Fibroblast of skin of back (primary cell): ENCODE data around the gene TDRKH.
"Not testable (repeated sequence)": the region's sequence is repeated elsewhere in the genome, so short reads cannot be mapped to it uniquely, and the experiment has no call there.

Experiments
- DNase-seq: peaks from one replicate; pipeline ENCODE4 v3.0.0-alpha.2; 2013

The TDRKH gene

GRCh38 chr1:151801846-151802245 lies 11.5 kb upstream of the TDRKH start:
- DNase-seq: no peak

GRCh38 chr1:151801310-151801820 lies 11.1 kb upstream of the TDRKH start:
- DNase-seq: no peak

GRCh38 chr1:151800830-151801229 lies 10.5 kb upstream of the TDRKH start:
- DNase-seq: no peak

GRCh38 chr1:151799179-151800022 lies 9.1 kb upstream of the TDRKH start:
- peak; percentile 35 for DNase-seq

GRCh38 chr1:151798571-151798970 lies 8.3 kb upstream of the TDRKH start:
- DNase-seq: no peak

GRCh38 chr1:151790940-151791651 lies 796 bp upstream of the TDRKH start:
- no peak for DNase-seq

- DNase-seq: no peak
Measured at GRCh38 chr1:151787689-151788088, 2.6 kb downstream of the TDRKH start.

- no peak for DNase-seq
Measured at GRCh38 chr1:151783796-151784195, 6.5 kb downstream of the TDRKH start.

- DNase-seq: no peak
Measured at GRCh38 chr1:151782741-151783140, 7.6 kb downstream of the TDRKH start.

- not testable (repeated sequence) for DNase-seq
Measured at GRCh38 chr1:151782026-151782425, 8.3 kb downstream of the TDRKH start.

GRCh38 chr1:151780736-151781135 lies 9.6 kb downstream of the TDRKH start:
- DNase-seq: not testable (repeated sequence)

GRCh38 chr1:151779852-151780251 lies 10.4 kb downstream of the TDRKH start:
- DNase-seq: no peak

GRCh38 chr1:151777317-151777716 lies 13.0 kb downstream of the TDRKH start:
- DNase-seq: no peak

GRCh38 chr1:151776665-151777062 lies 13.6 kb downstream of the TDRKH start:
- no peak for DNase-seq

GRCh38 chr1:151775894-151776664 lies 14.2 kb downstream of the TDRKH start:
- DNase-seq: no peak

GRCh38 chr1:151774256-151774922 lies 15.9 kb downstream of the TDRKH start:
- no peak for DNase-seq

GRCh38 chr1:151773702-151774101 lies 16.6 kb downstream of the TDRKH start:
- no peak for DNase-seq

- DNase-seq: not testable (repeated sequence)
Measured at GRCh38 chr1:151769270-151769669, 21.0 kb downstream of the TDRKH start.

- not testable (repeated sequence) for DNase-seq
Measured at GRCh38 chr1:151768351-151769066, 21.8 kb downstream of the TDRKH start.

GRCh38 chr1:151763990-151764389 lies 26.3 kb downstream of the TDRKH start:
- DNase-seq: no peak
